ENCODE data around the gene MUTYH.

Gene MUTYH

DNA sequence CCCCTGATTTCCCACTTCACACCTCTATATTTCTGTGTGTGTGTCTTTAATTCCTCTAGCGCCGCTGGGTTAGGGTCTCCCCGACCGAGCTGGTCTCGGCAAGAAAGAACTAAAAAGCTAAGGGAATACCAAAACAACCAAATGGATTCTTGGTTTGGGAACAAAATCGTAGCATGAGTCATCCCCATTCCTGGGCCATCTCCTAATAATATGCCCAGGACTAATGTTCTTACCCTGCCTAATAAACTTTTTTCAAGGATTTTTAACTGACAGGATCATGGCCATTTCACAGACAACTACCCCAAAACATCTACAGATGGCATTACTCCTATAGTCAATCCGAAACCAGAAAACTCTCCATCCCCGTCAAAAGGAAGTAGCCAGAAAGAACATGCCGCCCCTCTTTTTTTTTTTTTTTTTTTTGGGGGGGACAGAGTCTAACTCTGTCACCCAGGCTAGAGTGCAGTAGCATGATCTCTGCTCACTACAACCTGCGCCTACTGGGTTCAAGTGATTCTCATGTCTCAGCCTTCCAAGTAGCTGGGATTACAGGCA lies 17.7 kb downstream of the MUTYH start:
- in situ Hi-C loops (cut with MboI; ENCODE audit: low sequenced_read_pairs), result loop anchor here (25.0 kb wide), 1 partner anchor 610 kb away; no protein-coding TSS in a partner anchor

GRCh38 chr1:45321444-45321843 lies 18.8 kb downstream of the MUTYH start:
- no peak for DNase-seq (ENCODE audit: low spot score in 2 of 2)
- no peak overlapping the region for H3K4me3 ChIP-seq
- no peaks in the 10 kb centered on the region for H3K36me3 ChIP-seq (replicated peaks)
- H3K9me3 ChIP-seq, result no peaks in the 10 kb centered on the region
- H3K4me1 ChIP-seq, result no peaks in the 10 kb centered on the region
- no peaks in the 10 kb centered on the region for H3K27me3 ChIP-seq (ENCODE audit: low read depth)
- in situ Hi-C loops (cut with MboI; ENCODE audit: low sequenced_read_pairs), result loop anchor here (25.0 kb wide), 1 partner anchor 609 kb away; no protein-coding TSS in a partner anchor

More for the DNA sequence above, 17.7 kb downstream of the MUTYH start:
- no peak for DNase-seq (ENCODE audit: low spot score in 2 of 2)
- H3K9me3 ChIP-seq, result no peaks in the 10 kb centered on the region
- no peaks in the 10 kb centered on the region for H3K4me1 ChIP-seq
- no peaks in the 10 kb centered on the region; the same call in 1 of the 2 replicates for H3K36me3 ChIP-seq (replicated peaks)
- H3K4me3 ChIP-seq, result no peak overlapping the region
- no peaks in the 10 kb centered on the region for H3K27me3 ChIP-seq (ENCODE audit: low read depth)

DNA sequence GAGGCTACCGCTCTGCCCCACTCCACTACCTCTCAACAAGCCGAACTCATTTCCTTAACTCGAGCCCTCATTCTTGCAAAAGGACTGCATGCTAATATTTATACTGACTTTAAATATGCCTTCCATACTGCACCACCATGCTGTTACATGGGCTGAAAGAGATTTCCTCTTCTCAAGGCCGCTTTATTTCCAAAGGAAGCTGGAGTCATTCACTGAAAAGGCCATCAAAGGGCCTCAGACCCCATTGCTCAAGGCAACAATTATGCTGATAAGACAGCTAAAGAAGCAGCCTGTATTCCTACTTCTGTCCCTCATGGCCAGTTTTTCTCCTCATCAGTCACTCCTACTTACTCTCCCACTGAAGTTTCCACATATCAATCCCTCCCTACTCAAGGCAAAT lies 20.5 kb downstream of the MUTYH start:
- Histone ChIP-seq H3K9me3 (no peaks in the 10 kb centered on the region), H3K4me1 (no peaks in the 10 kb centered on the region), H3K4me3 (no peak overlapping the region), H3K36me3 (replicated peaks) (no peaks in the 10 kb centered on the region), H3K27me3 (ENCODE audit: low read depth) (no peaks in the 10 kb centered on the region)
- no peak for DNase-seq (ENCODE audit: low spot score in 2 of 2)
- in situ Hi-C loops (cut with MboI; ENCODE audit: low sequenced_read_pairs), result loop anchor here (25.0 kb wide), 1 partner anchor 607 kb away; no protein-coding TSS in a partner anchor

DNA sequence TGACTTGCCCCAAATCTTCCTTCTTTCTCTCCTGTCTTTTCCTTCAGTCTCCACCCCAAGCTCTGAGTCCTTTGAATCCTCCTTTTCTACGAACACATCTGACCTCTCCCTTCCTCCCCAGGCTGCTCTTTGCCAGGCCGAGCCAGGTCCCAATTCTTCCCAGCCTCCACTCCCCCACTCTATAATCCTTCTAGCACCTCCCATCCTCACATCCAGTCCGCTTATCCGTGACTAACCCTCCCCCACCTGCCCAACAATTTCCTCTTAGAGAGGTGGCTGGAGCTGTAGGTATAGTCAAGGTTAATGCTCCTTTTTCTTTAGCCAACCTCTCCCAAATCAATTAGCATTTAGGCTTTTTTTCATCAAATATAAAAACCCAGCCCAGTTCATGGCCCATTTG lies 23.1 kb downstream of the MUTYH start:
- no peaks in the 10 kb centered on the region for H3K9me3 ChIP-seq
- H3K4me1 ChIP-seq, result no peaks in the 10 kb centered on the region
- in situ Hi-C loops (cut with MboI; ENCODE audit: low sequenced_read_pairs), result loop anchor here (25.0 kb wide), 1 partner anchor 605 kb away; no protein-coding TSS in a partner anchor
- H3K4me3 ChIP-seq, result no peak overlapping the region
- peak in 1 of 2 experiments; percentile 31 for DNase-seq (ENCODE audit: low spot score in 2 of 2)
- H3K36me3 ChIP-seq (replicated peaks), result no peaks in the 10 kb centered on the region
- no peaks in the 10 kb centered on the region for H3K27me3 ChIP-seq (ENCODE audit: low read depth)

DNA sequence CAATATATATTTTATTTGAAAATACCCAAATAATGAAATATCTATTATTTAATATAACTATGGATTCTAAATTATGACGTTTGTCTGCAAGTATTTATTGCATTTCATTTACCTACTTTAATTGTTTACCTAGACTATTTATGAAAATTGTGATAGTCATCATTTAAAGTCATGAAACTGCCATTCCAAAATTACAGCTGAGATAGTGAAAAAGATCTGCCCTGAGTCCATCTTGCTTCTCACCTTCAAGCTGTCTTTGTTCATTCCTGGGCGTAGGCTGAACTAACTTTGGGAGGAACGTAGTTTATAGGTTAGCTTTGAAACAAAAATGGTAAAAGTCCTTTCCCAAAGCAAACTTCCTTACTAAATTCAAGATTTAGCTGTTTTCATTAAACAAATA lies 26.0 kb downstream of the MUTYH start:
- no peak for DNase-seq (ENCODE audit: low spot score in 2 of 2)
- Histone ChIP-seq H3K9me3 (no peaks in the 10 kb centered on the region), H3K4me3 (no peak overlapping the region), H3K36me3 (replicated peaks) (no peaks in the 10 kb centered on the region), H3K4me1 (no peaks in the 10 kb centered on the region), H3K27me3 (ENCODE audit: low read depth) (no peaks in the 10 kb centered on the region)
- in situ Hi-C loops (cut with MboI; ENCODE audit: low sequenced_read_pairs), result loop anchor here (25.0 kb wide), 1 partner anchor 602 kb away; no protein-coding TSS in a partner anchor

GRCh38 chr1:45306905-45307304 lies 33.3 kb downstream of the MUTYH start:
- Histone ChIP-seq H3K4me1 (peaks cover 17% of the 10 kb centered on the region), H3K9me3 (no peaks in the 10 kb centered on the region), H3K27me3 (ENCODE audit: low read depth) (no peaks in the 10 kb centered on the region), H3K36me3 (replicated peaks) (no peaks in the 10 kb centered on the region), H3K4me3 (no peak overlapping the region)
- DNase-seq (ENCODE audit: low spot score in 2 of 2), result peak in 1 of 2 experiments; percentile 41
- in situ Hi-C loops (cut with MboI; ENCODE audit: low sequenced_read_pairs), result loop anchor here (10.0 to 25.0 kb wide), 2 partner anchors 472 to 595 kb away; no protein-coding TSS in a partner anchor

- H3K36me3 ChIP-seq (replicated peaks), result no peaks in the 10 kb centered on the region
- peaks cover 17% of the 10 kb centered on the region for H3K4me1 ChIP-seq
- H3K4me3 ChIP-seq, result no peak overlapping the region
- H3K27me3 ChIP-seq (ENCODE audit: low read depth), result no peaks in the 10 kb centered on the region
- H3K9me3 ChIP-seq, result no peaks in the 10 kb centered on the region
- in situ Hi-C loops (cut with MboI; ENCODE audit: low sequenced_read_pairs), result loop anchor here (10.0 to 25.0 kb wide), 2 partner anchors 472 to 594 kb away; no protein-coding TSS in a partner anchor
- no peak for DNase-seq (ENCODE audit: low spot score in 2 of 2)
Measured at GRCh38 chr1:45306319-45306718, 33.9 kb downstream of the MUTYH start.

GRCh38 chr1:45305231-45305630 lies 35.0 kb downstream of the MUTYH start:
- peaks cover 17% of the 10 kb centered on the region for H3K4me1 ChIP-seq
- DNase-seq (ENCODE audit: low spot score in 2 of 2), result no peak
- no peaks in the 10 kb centered on the region for H3K27me3 ChIP-seq (ENCODE audit: low read depth)
- H3K4me3 ChIP-seq, result no peak overlapping the region
- in situ Hi-C loops (cut with MboI; ENCODE audit: low sequenced_read_pairs), result loop anchor here (10.0 to 25.0 kb wide), 2 partner anchors 470 to 593 kb away; no protein-coding TSS in a partner anchor
- no peaks in the 10 kb centered on the region for H3K36me3 ChIP-seq (replicated peaks)
- no peaks in the 10 kb centered on the region for H3K9me3 ChIP-seq

DNA sequence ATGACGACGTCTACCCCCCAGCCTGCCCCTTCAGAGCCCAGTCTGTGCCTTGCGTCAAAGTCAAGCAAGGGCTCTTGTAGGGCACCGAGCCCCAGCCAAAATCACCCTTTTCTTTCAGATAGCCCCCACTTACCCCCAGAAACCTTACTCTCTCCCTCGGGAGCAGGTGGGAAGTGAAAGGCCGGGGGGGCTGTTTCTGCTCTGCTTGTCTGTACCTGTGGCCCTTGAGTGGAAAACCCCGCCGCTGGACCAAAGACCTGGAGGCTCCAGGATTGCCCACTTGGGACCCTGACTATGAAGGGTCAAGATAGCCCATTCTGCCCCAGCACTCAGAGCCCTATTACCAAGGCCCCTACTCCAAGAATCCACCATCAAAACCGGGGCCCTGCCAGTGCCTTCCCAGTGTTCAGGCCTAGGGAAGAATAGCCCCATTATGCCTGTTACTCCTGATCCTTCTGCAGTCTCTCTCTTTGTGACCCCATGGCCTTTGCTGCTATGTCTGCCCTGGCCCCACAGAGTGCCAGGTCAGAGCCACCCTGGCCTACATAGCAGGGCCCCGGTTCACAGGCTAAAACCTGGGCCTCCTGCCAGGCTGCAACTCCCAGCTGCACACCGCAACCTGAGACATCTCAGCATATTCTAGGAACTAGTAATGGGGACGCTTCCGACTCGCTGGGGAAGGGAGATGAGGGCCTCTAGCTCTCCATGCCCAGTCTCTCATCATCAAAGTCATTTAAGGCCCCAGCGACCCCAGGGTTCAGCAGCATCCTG lies 35.7 kb downstream of the MUTYH start:
- Histone ChIP-seq H3K36me3 (replicated peaks) (no peaks in the 10 kb centered on the region), H3K4me1 (peaks cover 17% of the 10 kb centered on the region), H3K9me3 (no peaks in the 10 kb centered on the region), H3K27me3 (ENCODE audit: low read depth) (no peaks in the 10 kb centered on the region), H3K4me3 (peak overlapping the region; percentile 70)
- DNase-seq (ENCODE audit: low spot score in 2 of 2), result peak in 1 of 2 experiments; percentile 30
- in situ Hi-C loops (cut with MboI; ENCODE audit: low sequenced_read_pairs), result loop anchor here (5.0 to 25.0 kb wide), 3 partner anchors 292 to 592 kb away; partner anchors contain the start of genes HECTD3 and UROD

- Histone ChIP-seq H3K36me3 (replicated peaks) (no peaks in the 10 kb centered on the region), H3K27me3 (ENCODE audit: low read depth) (no peaks in the 10 kb centered on the region), H3K4me3 (peak overlapping the region; percentile 70), H3K4me1 (peaks cover 17% of the 10 kb centered on the region), H3K9me3 (no peaks in the 10 kb centered on the region)
- in situ Hi-C loops (cut with MboI; ENCODE audit: low sequenced_read_pairs), result loop anchor here (5.0 to 25.0 kb wide), 3 partner anchors 291 to 591 kb away; partner anchors contain the start of genes HECTD3 and UROD
- peak; percentile 90 to 99 for DNase-seq (ENCODE audit: low spot score in 2 of 2)
Measured at GRCh38 chr1:45303520-45304310, 36.5 kb downstream of the MUTYH start.

- DNase-seq (ENCODE audit: low spot score in 2 of 2), result no peak
- Histone ChIP-seq H3K27me3 (ENCODE audit: low read depth) (no peaks in the 10 kb centered on the region), H3K36me3 (replicated peaks) (no peaks in the 10 kb centered on the region), H3K4me1 (peaks cover 17% of the 10 kb centered on the region), H3K4me3 (peak overlapping the region; percentile 70), H3K9me3 (no peaks in the 10 kb centered on the region)
- in situ Hi-C loops (cut with MboI; ENCODE audit: low sequenced_read_pairs), result loop anchor here (5.0 to 25.0 kb wide), 3 partner anchors 290 to 590 kb away; partner anchors contain the start of genes HECTD3 and UROD
Measured at GRCh38 chr1:45302505-45303150, 37.6 kb downstream of the MUTYH start.

DNA sequence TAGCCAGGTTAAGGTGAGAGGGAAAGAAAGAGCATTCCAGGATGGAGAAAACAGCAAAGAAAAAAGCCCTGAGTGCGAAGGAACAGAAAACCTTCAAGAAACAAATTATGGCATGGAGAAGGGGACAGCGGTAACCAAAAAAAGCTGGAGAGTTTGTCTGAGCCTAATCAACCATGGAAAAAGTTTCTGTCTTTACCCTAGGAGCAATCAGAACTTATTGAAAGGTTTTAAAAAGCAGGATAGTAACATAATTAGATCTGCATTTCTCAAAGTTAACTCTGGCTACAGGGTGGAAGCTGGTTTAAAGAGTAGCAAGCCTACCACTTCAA lies 39.6 kb downstream of the MUTYH start:
- in situ Hi-C loops (cut with MboI; ENCODE audit: low sequenced_read_pairs), result loop anchor here (5.0 to 25.0 kb wide), 3 partner anchors 288 to 588 kb away; partner anchors contain the start of genes HECTD3 and UROD
- no peak for DNase-seq (ENCODE audit: low spot score in 2 of 2)
- Histone ChIP-seq H3K27me3 (ENCODE audit: low read depth) (no peaks in the 10 kb centered on the region), H3K9me3 (no peaks in the 10 kb centered on the region), H3K36me3 (replicated peaks) (no peaks in the 10 kb centered on the region), H3K4me1 (peaks cover 2% of the 10 kb centered on the region), H3K4me3 (no peak overlapping the region)
